T1000 (cell line): Measurements from ENCODE around the gene TP63.

Experiments used
- DNase-seq: peaks from one replicate; lab custom pipeline; 2025; ENCODE audit warnings: mixed read lengths; lab: John Stamatoyannopoulos, UW

Gene TP63

GRCh38 chr3:189927975-189928895 lies 297.0 kb downstream of the TP63 start:
- no peak for DNase-seq

GRCh38 chr3:189936201-189936945 lies 305.2 kb downstream of the TP63 start:
- DNase-seq, result no peak

- DNase-seq, result peak; percentile 93
These were observed 306.3 kb downstream of the TP63 start for GRCh38 chr3:189937302-189938127.

DNA sequence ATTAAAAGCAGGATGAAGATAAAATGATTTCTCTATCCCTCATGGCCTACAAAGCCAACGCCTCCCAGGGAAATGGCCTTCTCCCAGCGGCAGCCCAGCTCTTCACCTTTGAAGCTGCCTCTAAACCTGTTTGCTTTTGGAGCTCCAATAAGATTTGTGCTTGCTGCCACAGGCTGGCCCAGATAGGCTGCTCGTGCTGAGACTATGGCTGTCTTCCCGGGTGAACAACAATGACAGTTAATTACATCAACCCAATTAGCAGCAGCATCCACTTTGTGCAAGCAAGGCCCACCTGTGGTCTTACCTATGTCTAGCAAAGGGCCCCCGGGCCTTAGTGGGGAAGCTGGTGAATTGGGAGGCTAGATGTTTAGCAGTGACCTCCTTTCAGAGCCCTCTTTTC lies 309.9 kb downstream of the TP63 start:
- DNase-seq, result no peak

- DNase-seq, result no peak
These were observed 310.5 kb downstream of the TP63 start for GRCh38 chr3:189941679-189942078.

DNA sequence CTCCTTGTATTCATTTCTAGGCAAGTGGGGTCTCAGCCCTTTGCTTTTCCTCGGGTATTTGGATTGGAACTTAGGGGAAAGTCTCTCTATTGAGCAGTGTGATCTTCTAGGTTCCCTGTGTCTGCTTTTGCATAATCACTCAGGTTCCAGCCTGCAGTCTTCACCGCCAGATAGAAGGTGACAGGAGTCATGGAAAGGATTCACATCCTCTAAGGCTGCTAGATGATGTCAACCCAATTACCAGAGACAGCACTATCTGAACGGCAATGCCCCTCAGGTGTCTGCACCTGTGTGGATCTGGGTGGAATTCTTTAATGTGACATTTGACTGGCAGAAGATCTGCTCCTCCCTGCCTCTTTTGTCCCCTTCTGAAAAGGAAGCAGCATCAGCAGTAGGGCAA lies 311.8 kb downstream of the TP63 start:
- no peak for DNase-seq

DNA sequence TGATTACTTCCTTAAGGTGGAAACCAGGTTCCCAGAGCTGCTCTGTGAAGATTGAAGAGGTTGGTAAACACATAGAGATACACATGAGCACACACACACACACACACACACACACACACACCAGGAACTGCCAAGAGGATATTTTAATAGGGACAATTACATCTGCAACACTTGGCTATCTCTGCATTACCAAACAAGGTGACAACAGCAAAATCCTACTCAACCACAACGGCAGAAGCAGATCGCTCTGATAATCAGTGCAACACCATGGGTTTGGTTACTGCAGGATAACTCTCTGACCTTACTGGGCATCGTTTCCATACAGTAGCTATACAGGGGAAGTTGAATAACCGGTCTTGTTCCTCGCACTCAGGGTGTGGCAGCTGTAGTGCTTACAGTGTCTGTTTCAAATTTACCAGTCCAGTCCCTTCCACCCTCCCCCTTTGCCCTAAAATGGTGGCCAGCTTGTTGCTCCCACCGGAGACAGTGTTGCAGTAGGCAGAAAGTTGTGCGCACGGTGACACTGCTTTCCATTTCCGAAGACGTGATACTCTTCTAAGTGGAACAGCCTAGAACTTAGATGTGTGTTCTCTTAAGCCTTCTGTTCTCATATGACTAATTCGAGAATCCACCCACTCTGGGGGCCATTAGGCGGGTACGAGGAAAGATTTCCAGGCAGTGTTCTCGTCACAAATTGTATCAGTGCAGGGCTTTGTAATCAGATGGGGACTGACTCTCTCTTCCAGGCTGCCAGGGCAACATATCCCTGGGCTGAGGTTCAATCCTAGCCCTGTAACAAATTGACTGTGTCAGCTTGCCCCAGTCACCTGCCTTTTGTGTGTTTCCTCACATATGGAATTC lies 313.3 kb downstream of the TP63 start:
- no peak for DNase-seq

- no peak for DNase-seq
These were observed 314.9 kb downstream of the TP63 start for GRCh38 chr3:189945935-189946709.
